GM18520 (cell line): ENCODE results near the gene TMEM98.
"Not testable (repeated sequence)": the region's sequence is repeated elsewhere in the genome, so short reads cannot be mapped to it uniquely, and the experiment has no call there.

ENCODE experiments used
- ATAC-seq: cut with Tn5 transposase; IDR thresholded peaks from one replicate; pipeline ENCODE4 v1.9.1; 2021; ENCODE audit not compliant: unreplicated experiment

TMEM98 gene

DNA sequence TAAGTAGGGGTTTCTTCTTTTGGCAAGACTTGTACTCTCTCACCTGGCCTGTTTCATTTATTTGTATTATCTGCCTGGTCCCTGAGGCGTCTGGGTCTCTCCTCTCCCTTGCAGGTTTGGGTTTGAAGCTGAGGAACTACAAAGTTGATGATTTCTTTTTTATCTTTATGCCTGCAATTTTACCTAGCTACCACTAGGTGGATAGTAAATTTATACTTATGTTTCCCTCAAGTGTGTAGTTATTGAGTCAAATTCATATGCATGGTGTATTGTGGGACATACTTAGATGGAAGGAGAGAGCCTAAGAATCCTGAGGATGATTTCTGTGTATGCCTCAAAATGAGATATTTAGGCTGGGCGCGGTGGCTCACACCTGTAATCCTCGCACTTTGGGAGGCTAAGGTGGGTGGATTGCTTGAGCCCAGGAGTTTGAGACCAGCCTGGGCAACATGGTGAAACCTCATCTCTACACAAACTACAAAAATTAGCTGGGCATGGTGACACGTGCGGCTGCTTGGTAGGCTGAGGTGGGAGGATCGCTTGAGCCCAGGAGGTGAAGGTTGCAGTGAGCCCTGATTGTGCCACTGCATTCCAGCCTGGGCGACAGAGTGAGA is 13.6 kb downstream of the TMEM98 start:
- no peak for ATAC-seq

DNA sequence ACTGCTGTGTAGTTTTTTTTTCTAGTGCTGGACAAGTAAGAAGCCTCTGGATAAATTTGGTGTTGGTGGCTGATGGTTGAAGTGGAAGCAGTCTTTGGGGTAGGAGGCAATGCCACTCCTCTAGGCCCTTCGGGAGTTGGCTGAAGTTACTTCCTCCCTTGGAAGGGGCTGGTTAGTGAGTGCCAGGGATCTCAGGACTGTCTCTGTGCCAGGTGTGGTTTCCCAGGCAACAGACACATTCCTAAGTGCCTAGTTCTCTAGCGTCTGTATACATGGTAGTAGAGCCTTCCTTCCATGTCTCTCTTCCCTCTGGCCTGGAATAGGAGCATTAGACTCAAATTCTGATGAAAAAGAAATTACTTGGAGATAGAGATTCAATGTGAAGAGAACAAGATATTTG is 15.3 kb downstream of the TMEM98 start:
- no peak for ATAC-seq

DNA sequence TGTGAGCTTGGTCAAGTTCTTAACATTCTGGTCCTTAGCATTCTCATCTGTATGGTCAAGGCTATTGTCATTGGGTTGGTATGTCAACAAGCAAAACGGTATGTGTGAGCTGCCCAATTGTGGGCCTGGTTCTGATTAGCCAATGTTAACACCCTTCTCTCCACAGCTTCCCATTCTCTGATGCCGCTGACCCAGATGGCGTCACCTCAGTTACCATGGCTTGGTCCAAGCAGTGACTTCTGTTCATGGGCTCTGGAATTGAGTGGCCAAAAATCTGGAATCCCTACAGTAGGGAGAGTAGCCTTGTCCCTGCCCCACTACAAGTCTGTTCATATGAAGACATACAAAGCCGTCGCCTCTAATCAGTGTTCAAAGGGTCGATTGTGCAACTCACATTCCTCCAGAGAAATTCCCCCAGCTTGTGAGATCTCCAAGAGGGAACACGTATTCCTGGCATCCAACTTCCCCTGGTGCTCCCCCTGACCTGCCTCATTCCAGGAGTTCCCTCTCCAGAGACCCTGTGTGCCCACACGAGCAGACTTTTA is 15.8 kb downstream of the TMEM98 start:
- ATAC-seq, result no peak

DNA sequence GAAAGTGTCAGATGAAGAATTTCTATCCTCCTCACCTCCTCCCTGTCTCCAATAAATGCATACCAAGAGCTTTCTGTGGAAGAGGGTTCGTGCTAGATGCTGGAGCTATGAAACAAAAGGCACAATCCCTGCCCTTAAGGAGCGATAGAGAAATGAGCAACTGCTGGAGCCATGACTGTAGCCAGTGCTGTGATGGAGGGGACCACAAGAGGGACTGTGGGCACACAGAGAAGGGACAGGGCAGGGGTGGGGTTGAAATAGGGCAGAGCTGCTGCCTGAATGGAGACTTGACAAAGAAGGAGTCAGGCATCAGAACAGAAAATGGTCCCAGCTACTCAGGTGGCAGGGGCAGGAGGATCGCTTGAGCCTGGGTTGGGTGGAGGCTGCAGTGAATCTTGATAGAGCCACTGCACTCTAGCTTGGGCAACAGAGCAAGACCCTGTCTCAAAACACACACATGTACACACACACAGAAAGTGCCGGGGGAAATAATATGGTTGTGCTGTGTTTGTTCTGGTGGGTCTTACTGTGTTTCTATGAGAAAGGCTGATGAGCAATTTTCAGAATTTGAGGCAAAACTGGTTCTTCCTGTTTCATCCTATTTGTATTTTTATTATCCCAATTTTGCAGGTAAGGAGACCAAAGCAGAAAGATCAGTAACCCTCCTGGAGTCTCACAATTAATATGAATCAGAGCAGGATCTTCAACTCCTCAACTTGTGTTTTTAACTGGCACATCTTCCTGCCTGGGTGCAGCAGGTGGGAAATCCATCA is 16.5 kb downstream of the TMEM98 start:
- no peak for ATAC-seq

DNA sequence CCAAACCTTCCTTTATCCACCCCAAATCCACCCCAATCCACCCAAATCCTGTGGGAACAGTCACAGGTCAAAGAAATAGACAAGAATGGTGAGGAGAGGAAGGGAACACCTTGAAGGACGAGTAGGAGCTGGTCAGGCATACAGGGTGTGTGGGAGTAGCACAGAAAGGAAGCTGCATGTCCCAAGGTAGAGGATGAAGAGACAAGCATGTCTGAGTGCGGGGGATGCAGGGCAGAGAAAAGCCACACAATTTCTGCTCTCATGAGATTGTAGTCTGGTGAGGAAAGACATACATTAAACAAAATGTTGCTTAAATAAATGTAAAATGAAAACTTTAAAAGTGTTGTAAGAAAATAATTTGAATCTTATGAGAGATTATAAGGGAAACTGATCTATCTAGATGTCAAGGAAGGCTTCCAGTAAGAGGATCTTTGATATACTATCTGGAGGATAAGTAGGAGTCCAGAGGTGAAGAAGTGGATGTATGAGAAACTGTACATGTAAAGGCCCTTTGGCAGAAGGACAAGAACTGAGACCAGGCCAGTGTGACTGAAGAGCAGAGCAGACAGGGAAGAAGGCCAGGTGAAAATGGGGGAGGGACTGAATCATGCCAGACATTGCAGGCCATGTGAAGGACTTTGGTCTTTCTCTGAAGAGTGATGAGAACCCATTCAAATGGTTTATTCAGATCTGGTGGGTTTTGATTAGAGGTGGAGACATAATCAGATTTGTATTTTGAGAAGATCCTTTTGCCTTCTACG is 18.6 kb downstream of the TMEM98 start:
- ATAC-seq, result no peak

DNA sequence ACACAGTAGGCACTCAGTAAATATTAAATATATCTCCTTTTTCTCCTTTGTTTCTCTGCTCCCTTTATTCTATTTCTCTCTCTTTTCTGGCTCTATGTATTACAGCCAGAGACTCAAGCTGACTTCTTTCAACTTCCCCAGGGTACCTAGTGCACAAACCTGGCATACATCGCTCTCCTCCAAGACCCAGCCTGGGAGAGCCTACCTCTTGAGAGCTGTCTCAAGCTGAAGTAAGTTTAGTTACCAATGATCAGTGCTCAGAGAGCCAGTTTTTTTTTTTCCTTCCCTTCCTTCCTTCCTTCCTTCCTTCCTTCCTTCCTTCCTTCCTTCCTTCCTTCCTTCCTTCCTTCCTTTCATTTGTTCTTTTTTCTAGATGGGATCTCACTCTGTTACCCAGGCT is 19.8 kb downstream of the TMEM98 start:
- ATAC-seq, result no peak

DNA sequence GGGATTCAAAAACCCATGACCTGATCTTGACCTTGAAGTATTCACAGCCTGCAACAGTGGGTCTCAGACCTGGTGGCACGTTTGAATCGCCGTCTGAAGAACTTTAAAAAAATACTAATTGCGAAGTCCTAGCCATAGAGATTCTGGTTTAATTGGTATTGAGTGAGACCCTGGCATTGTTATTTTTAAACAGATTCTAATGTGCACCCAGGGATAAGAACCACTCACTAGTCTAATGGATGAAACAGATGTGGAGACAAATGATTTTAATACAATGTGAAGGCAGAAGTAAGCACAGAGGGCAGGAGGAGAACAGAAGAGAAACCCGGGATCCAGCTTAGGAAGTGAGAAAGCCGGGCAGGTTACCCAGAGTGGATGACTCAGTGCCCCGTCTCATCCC is 21.2 kb downstream of the TMEM98 start:
- ATAC-seq, result no peak

DNA sequence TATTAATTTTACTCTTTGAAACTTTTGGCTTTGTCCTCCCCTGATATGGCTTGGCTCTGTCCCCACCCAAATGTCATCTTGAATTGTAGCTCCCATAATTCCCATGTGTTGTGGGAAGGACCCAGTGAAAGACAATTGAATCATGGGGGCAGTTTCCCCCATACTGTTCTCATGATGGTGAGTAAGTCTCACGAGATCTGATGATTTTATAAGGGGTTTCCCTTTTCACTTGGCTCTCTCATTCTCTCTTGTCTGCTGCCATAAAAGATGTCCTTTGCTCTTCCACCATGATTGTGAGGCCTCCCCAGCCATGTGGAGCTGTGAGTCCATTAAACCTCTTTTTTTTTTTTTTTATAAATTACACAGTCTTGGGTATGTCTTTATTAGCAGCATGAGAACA is 24.5 kb downstream of the TMEM98 start:
- ATAC-seq, result not testable (repeated sequence)

GRCh38 chr17:32953045-32953444 is 25.1 kb downstream of the TMEM98 start:
- ATAC-seq, result no peak

DNA sequence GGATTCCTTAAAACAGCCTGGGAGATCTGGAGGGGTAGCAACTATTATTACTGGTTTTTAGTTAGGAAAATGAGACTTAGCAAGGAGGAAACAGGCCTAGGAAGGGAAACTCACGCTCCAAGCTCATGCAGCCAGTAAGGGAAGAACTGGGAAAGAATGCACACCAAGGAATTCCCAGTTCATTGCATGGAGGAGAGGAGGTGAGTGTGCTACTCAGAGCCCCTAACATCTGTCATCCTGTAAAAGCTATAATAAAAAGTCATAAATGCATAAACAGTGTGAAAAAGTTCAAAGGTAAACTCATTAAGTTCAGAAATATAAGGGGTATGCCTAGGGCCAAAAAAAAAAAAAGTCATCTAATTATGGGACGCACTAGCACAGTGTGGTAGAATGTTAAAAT is 25.9 kb downstream of the TMEM98 start:
- ATAC-seq, result no peak

DNA sequence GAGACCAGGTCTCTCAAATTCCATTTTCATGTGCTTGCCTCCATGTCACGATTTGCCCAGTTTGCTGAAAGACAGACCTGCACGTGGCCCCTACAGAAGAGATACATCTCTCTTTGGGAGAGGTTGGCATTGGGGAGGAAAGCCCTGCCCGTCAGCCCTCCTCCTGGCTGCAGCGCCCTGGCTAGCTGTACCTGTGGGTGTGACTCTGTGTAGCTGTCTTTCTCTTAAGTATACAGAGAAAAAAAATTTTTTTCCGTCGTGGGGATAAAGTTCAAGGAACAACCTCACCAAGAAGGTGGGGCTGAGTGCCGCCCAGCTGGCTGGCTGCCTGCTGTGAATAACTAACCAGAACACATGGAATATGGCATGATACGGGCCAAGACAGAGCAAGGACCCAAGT is 26.5 kb downstream of the TMEM98 start:
- no peak for ATAC-seq

GRCh38 chr17:32955155-32955554 is 27.2 kb downstream of the TMEM98 start:
- ATAC-seq, result no peak

- no peak for ATAC-seq
Measured at GRCh38 chr17:32956240-32956970, 28.5 kb downstream of the TMEM98 start.

- ATAC-seq, result no peak
Measured at GRCh38 chr17:32958418-32958817, 30.5 kb downstream of the TMEM98 start.

DNA sequence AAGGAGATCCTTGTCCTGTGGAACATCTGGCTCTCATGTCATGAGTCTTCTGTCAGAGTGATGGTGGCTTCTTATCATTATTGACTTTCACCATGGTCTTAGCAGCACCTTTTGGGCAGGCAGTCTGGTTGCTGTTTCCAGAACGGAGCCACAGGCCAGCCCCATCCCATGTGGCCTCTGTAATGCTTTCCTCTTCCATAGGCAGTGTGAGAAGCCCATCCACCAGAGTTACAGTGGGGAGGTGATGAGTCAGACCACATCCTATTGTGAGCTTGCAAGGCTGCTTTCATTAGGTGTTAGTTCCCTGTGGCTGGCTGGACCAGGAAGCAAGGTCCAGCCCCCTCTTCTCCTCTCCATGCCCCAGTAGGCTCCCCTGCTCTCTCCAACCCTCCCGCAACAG is 32.9 kb downstream of the TMEM98 start:
- ATAC-seq, result no peak

DNA sequence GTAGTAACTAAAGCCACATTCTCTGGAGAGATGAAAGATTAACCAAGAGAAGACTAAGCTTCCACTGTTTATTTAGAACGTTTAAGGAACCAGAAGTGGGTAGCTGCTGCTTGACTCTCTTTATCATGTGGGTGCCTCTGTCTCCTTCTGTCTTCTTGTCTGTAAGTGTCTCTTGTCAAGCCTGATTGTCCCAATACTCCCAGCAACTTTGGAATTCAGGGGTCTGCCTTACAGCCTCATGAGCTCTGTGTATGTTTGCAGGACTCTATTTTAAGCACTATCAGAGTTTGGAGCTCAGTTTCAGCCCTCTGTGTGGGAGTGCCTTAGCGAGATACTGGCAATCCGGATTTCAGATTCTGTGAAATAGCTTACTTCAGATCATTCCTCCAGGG is 34.4 kb downstream of the TMEM98 start:
- ATAC-seq, result no peak

- no peak for ATAC-seq
Measured at GRCh38 chr17:32964541-32964940, 36.6 kb downstream of the TMEM98 start.

- not testable (repeated sequence) for ATAC-seq
Measured at GRCh38 chr17:32969231-32969630, 41.3 kb downstream of the TMEM98 start.

DNA sequence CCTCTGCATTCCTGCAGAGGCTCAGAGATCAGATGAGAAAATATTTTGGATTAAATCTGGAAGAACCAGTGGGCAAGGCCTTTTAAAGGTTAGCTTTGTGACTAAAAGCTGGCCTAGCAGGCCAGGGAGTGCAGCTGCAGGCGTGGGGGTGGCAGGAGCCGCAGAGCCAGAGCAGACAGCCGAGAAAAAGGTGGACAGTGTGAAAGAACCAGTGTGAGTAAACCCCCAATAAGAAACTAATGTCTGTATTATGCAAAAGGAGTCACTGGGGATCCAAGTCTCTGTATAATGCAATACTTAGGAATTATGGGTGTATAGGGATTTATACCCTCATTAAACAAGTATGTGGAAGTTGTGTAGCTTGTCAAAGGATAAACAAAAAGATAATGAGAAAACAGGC is 42.3 kb downstream of the TMEM98 start:
- no peak for ATAC-seq

- ATAC-seq, result no peak
Measured at GRCh38 chr17:32971171-32971570, 43.2 kb downstream of the TMEM98 start.

GRCh38 chr17:32976131-32976530 is 48.2 kb downstream of the TMEM98 start:
- ATAC-seq, result no peak
